ENCODE data around the gene HS3ST4. TPM values are rescaled to one million over a fixed set of nuclear protein-coding genes. Genes with fewer than 3 reads are reported as not detected.

The HS3ST4 gene
- total RNA-seq, 2 donors from 2014 or later = 4.7 to 5.0 TPM

DNA sequence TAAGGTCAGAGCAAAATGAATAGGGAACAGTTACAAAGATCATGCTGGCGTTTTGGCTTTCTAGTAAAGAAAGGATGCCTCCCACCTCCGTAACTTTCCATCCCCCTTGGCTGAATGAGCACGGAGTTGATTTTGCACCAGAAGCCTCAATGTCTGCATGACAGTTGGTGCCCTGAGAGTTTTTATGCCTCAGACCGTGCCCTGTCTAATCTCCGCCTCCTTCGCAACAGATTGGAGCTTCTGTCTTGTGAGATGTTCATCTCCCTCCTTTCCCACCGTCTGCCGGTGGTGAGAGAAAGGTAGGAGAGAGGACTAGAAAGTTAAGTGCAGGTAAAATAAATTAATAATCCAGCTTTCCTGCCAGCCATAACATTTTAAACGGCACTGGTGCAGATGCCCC lies 1.9 kb downstream of the HS3ST4 start:
- H3K4me3 ChIP-seq (ENCODE audit: low read length) = peak overlapping the region; percentile 79
- peaks cover 50% of the 10 kb centered on the region for H3K27me3 ChIP-seq (ENCODE audit: control insufficient read depth, insufficient read depth, low read length, poor library complexity, severe bottlenecking)
- 26 to 40% methylated on average over 4 to 7 of the region's 9 CpGs for WGBS, 2 experiments (ENCODE audit: insufficient coverage in 1 of 2, insufficient read length in 1 of 2)
- DNase-seq = no peak
- Mint-ChIP-seq H3K9me3 (no peaks in the 10 kb centered on the region), H3K27me3 (ENCODE audit: insufficient read depth) (peaks cover 59% of the 10 kb centered on the region), H3K4me1 (peaks cover 20% of the 10 kb centered on the region), H3K4me3 (peak overlapping the region; percentile 77), H3K27ac (no peak overlapping the region), H3K36me3 (ENCODE audit: low read depth) (no peaks in the 10 kb centered on the region)
- TF ChIP-seq, protein P1, sequence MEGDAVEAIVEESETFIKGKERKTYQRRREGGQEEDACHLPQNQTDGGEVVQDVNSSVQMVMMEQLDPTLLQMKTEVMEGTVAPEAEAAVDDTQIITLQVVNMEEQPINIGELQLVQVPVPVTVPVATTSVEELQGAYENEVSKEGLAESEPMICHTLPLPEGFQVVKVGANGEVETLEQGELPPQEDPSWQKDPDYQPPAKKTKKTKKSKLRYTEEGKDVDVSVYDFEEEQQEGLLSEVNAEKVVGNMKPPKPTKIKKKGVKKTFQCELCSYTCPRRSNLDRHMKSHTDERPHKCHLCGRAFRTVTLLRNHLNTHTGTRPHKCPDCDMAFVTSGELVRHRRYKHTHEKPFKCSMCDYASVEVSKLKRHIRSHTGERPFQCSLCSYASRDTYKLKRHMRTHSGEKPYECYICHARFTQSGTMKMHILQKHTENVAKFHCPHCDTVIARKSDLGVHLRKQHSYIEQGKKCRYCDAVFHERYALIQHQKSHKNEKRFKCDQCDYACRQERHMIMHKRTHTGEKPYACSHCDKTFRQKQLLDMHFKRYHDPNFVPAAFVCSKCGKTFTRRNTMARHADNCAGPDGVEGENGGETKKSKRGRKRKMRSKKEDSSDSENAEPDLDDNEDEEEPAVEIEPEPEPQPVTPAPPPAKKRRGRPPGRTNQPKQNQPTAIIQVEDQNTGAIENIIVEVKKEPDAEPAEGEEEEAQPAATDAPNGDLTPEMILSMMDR (conservative IDR thresholded peaks at IDR 0.05) = no peak
- H3K4me1 ChIP-seq (ENCODE audit: control insufficient read depth, insufficient read depth, low read length) = no peaks in the 10 kb centered on the region
- H3K27ac ChIP-seq (ENCODE audit: low read depth, low read length) = no peak overlapping the region
- H3K36me3 ChIP-seq (ENCODE audit: control insufficient read depth, insufficient read depth, low read length) = no peaks in the 10 kb centered on the region
- H3K9ac ChIP-seq (ENCODE audit: extremely low read depth, low read length, poor library complexity, severe bottlenecking) = no peak overlapping the region
- H3K9me3 ChIP-seq (ENCODE audit: control insufficient read depth, low read length) = no peaks in the 10 kb centered on the region

DNA sequence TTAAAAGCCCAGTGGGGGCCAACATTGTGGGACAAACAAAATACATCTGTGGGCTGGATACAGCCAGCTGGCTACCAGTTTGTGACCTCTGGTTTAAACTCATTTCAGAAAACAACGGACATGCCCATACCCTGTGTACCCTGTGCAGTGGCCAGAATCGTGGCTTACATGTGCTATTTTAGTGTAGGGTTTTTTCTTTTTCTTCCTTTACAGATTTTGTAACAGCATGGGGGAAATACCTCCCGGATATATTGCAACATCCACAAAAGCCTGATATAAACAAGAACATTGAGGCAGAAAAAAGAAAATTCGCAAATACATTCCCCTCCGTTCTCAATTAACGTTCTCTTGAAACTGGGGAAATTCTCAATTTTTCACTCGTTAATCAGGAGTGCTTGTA lies 7.3 kb downstream of the HS3ST4 start:
- Mint-ChIP-seq H3K27me3 (ENCODE audit: insufficient read depth) (peaks cover 26% of the 10 kb centered on the region), H3K4me3 (no peak overlapping the region), H3K27ac (no peak overlapping the region), H3K4me1 (peaks cover 5% of the 10 kb centered on the region), H3K9me3 (no peaks in the 10 kb centered on the region), H3K36me3 (ENCODE audit: low read depth) (no peaks in the 10 kb centered on the region)
- Histone ChIP-seq H3K27me3 (ENCODE audit: control insufficient read depth, insufficient read depth, low read length, poor library complexity, severe bottlenecking) (peaks cover 20% of the 10 kb centered on the region), H3K9ac (ENCODE audit: extremely low read depth, low read length, poor library complexity, severe bottlenecking) (no peak overlapping the region), H3K36me3 (ENCODE audit: control insufficient read depth, insufficient read depth, low read length) (no peaks in the 10 kb centered on the region), H3K4me1 (ENCODE audit: control insufficient read depth, insufficient read depth, low read length) (no peaks in the 10 kb centered on the region), H3K4me3 (ENCODE audit: low read length) (no peak overlapping the region), H3K27ac (ENCODE audit: low read depth, low read length) (no peak overlapping the region), H3K9me3 (ENCODE audit: control insufficient read depth, low read length) (no peaks in the 10 kb centered on the region)
- no peak for DNase-seq
- 92 to 99% methylated on average over 5 to 7 of the region's 7 CpGs for WGBS, 2 experiments (ENCODE audit: insufficient coverage in 1 of 2, insufficient read length in 1 of 2)
- TF ChIP-seq, protein P1 (conservative IDR thresholded peaks at IDR 0.05) = no peak

DNA sequence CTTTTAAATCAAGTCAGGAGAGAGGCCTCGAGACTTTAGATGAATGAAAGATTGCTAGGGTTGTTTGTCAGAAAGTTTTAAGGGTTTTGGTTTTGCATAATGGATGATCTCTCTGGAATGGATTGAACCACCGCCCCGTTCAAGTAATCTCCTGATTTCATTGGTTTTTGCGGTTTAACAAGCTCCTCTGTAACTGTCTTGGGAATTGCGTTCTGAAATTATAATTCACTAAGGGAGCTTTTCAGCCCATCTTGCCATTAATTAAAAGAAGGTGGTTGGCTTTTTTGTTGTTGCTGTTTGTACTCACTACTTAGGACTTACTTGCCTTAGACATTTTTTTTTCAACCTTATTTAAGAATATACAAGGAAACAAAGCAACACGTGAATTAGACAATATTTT lies 8.8 kb downstream of the HS3ST4 start:
- Mint-ChIP-seq H3K36me3 (ENCODE audit: low read depth) (no peaks in the 10 kb centered on the region), H3K27me3 (ENCODE audit: insufficient read depth) (peaks cover 11% of the 10 kb centered on the region), H3K4me1 (no peaks in the 10 kb centered on the region), H3K9me3 (no peaks in the 10 kb centered on the region), H3K4me3 (no peak overlapping the region), H3K27ac (no peak overlapping the region)
- no peak overlapping the region for H3K27ac ChIP-seq (ENCODE audit: low read depth, low read length)
- 91 to 96% methylated on average over 4 to 6 of the region's 6 CpGs for WGBS, 2 experiments (ENCODE audit: insufficient coverage in 1 of 2, insufficient read length in 1 of 2)
- TF ChIP-seq, protein P1 (conservative IDR thresholded peaks at IDR 0.05) = no peak
- no peak overlapping the region for H3K9ac ChIP-seq (ENCODE audit: extremely low read depth, low read length, poor library complexity, severe bottlenecking)
- no peak overlapping the region for H3K4me3 ChIP-seq (ENCODE audit: low read length)
- H3K4me1 ChIP-seq (ENCODE audit: control insufficient read depth, insufficient read depth, low read length) = no peaks in the 10 kb centered on the region
- H3K27me3 ChIP-seq (ENCODE audit: control insufficient read depth, insufficient read depth, low read length, poor library complexity, severe bottlenecking) = peaks cover 5% of the 10 kb centered on the region
- DNase-seq = no peak
- no peaks in the 10 kb centered on the region for H3K36me3 ChIP-seq (ENCODE audit: control insufficient read depth, insufficient read depth, low read length)
- no peaks in the 10 kb centered on the region for H3K9me3 ChIP-seq (ENCODE audit: control insufficient read depth, low read length)
